Endothelial cell of umbilical vein (primary cell): ENCODE measurements around the gene RMND5A.

Experiments
- CTCF ChIP-seq, 2 donors: IDR thresholded peaks; 1 replicate in 1 of 2; 2 replicates in 1 of 2; pipeline ENCODE4 v1.5.1; 2011; ENCODE audit warnings: low read length in 2 of 2, mild to moderate bottlenecking in 2 of 2, moderate library complexity in 2 of 2, control low read depth in 1 of 2, inconsistent platforms in 1 of 2, low read depth in 1 of 2; ENCODE audit not compliant: insufficient read depth in 1 of 2; ENCODE audit errors: extremely low read depth in 1 of 2
- EZH2 ChIP-seq: IDR thresholded peaks from 2 replicates; pipeline ENCODE4 v1.6.1; 2012; ENCODE audit warnings: borderline replicate concordance, low read depth, mild to moderate bottlenecking, moderate library complexity, low read length, inconsistent platforms; ENCODE audit not compliant: severe bottlenecking
- POLR2A ChIP-seq: IDR thresholded peaks from 2 replicates; pipeline ENCODE4 v1.6.1; 2012; ENCODE audit warnings: low read depth, mild to moderate bottlenecking, control low read depth, low read length
- POLR2AphosphoS5 ChIP-seq: IDR thresholded peaks from 2 replicates; pipeline ENCODE4 v1.6.1; 2012; ENCODE audit warnings: low read depth, mild to moderate bottlenecking, control low read depth, low read length, moderate library complexity; ENCODE audit not compliant: insufficient read depth
- TF ChIP-seq, protein P1 (sequence below): IDR thresholded peaks from 2 replicates; pipeline ENCODE4 v1.6.1; 2011; ENCODE audit not compliant: insufficient read depth, insufficient read length

GRCh38 chr2:86778957-86779356 lies 58.9 kb downstream of the RMND5A start:
- TF ChIP-seq POLR2AphosphoS5 (no peak), CTCF (IDR thresholded peaks at IDR 0.05; ENCODE audit: extremely low read depth in 1 of 2, insufficient read depth in 1 of 2, low read depth in 1 of 2, low read length in 2 of 2) (no peak), EZH2 (no peak), POLR2A (no peak)
- TF ChIP-seq, protein P1, sequence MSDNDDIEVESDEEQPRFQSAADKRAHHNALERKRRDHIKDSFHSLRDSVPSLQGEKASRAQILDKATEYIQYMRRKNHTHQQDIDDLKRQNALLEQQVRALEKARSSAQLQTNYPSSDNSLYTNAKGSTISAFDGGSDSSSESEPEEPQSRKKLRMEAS, result no peak
